HG02884 (cell line): ENCODE results near the gene CYB561D2.
A peak's percentile ranks its signal among the peaks of the same experiment; 100 is the strongest.
"Not testable (repeated sequence)": the region's sequence is repeated elsewhere in the genome, so short reads cannot be mapped to it uniquely, and the experiment has no call there.

ENCODE experiments used
- ATAC-seq: cut with Tn5 transposase; IDR thresholded peaks from one replicate; pipeline ENCODE4 v1.9.1; 2021; ENCODE audit warnings: mild to moderate bottlenecking, moderate library complexity; ENCODE audit not compliant: unreplicated experiment

The CYB561D2 gene, protein sequence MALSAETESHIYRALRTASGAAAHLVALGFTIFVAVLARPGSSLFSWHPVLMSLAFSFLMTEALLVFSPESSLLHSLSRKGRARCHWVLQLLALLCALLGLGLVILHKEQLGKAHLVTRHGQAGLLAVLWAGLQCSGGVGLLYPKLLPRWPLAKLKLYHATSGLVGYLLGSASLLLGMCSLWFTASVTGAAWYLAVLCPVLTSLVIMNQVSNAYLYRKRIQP

DNA sequence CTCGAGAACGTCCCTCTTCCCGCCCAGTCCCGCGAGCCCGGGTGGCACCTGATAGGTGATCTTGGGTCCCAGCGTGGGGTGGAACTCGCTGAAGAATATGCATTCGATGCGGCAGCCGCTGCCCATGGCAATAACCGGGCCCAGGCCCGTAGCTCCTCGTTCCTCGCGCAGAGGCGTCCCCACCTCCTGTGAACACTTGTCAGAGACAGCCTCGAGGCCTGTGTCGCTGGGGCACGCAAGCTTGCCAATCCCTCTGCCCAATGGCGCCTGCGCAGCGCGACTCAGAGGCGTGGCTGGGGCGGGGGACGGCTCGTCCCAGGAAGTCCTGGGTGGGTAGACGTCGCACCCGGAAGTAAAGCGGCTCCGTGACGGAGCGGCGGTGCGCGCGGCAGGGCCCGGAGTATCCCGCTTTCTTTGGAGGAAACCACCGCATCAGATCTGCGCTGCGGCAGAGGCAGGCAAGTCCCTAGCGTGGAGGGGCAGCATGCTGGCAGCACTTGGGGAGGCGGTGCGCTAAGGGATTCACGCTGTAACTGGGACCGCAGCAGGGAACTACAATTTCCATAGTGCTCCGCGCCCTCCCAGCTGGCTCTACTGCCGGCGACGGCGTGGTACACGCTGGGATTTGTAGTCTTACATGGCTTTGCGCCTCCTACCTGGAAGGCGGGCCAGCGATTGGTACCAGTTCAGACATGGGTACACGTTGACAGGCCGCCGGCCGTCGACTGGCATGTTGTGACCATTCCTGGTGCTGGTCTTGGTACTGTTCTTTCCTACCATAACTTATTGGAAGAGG, at the start of gene CYB561D2, which contains the start of gene NPRL2:
CYB561D2 (plus strand) TSS at position 336 of the 796 bp plus-strand sequence. CDS start 572 bp downstream, outside the sequence.
NPRL2 (minus strand) TSS at position 249 of the 796 bp plus-strand sequence; CDS start at position 126, 123 bp downstream.
- ATAC-seq, result peak; percentile 82

DNA sequence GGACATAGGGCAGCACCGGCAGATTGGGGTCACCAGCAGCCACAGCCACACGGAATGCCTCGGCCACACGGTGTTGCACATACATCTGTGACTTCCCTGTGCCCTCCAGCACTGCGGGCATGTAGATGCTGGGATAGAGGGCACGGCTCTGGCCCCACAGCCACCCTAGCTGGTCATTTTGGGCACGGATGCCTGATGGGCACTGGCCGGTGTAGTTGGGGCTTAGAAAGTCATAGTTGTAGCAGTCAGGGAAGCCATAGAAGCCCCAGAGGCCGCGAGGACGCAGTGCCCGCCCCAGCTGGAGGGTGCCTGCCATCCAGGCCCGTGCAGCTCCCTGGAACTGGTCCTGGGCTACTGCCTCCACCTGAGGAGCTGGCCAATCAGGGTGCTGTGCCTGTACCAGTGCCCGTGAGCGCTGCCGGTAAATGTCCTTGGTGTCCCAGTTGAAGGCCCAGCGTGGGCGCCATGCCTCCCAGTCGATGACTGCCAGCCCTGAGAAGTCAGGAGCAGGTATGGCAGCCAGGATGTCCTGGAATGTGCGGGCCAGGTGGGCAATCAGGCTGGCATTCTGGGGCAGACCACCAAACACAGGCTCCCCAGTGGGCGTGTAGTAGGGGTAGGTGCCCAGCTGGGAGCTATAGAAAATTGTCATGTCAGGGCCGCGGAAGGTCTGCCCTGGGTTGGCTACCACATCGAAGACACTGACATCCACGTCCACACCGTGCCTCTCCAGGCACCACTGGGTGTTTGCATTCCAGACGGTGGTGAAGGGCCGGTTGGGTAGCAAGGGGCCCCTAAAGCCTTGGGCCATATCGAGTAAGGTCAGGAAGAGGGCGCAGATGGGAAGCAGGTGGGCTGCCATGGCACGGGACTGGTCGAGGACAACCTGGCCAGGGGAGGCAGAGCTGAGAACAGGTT, 48.3 kb upstream of the CYB561D2 start:
- no peak for ATAC-seq

DNA sequence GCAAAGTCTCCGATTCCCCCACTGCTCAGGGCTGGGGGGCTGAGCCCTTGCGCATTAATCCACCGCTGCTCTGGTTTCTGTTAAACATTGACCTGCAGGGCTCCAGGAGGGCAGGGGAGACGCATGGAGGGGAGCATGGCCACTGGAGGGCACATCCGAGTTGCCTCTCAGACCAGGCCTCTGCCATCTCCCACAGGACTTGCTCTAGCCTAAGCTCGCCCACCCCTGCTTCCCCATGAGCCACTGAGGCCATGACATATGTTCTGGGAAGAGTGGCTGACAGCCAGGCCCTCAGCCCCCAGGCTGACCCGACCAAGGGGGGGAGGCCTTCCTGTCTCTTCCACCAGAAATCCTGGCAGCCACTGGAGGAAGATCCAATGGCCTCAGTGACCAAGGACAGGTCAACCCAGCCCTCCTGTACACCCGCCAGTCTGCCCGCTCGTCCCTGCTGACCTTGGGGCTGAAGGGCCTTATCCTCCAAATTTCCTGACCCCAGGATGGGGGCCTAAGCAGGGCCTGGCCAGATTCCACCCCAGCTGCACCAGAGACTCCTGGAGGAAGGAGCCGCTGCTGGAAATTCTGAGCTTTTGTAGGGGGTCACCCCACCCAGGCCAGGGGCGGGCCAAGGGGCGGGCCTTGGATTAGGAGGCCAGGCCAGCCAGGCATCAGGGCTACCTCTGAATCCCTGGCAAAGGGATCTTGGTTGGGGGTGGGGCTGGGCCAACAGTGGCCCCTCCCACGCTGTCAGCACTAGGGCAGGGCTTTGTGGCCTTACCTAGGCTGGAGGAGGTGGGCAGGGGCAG, 47.4 kb upstream of the CYB561D2 start, which contains the start of gene HYAL1:
HYAL1 (minus strand) TSS at position 562 of the 803 bp plus-strand sequence. CDS start 618 bp downstream, outside the sequence.
- no peak for ATAC-seq

DNA sequence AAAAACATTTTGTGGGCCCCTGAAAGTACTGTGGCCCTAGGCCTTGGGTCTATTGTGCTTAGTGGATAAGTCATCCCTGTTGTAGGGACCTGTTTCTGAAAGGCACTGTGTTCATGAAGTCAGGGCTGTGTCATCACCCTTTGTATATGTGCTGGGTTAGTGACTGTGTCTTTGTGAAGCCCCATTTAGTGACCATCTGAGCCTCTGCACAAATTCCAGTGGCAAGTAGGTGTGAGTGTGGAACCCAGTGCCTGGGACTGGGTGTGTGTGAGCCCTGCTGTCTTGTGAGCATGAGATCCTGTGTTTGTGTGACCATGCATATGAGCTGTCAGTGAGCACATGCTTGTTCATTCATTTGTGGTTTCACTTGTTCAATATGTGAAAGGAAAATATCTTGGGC, 46.1 kb upstream of the CYB561D2 start:
- ATAC-seq, result no peak

DNA sequence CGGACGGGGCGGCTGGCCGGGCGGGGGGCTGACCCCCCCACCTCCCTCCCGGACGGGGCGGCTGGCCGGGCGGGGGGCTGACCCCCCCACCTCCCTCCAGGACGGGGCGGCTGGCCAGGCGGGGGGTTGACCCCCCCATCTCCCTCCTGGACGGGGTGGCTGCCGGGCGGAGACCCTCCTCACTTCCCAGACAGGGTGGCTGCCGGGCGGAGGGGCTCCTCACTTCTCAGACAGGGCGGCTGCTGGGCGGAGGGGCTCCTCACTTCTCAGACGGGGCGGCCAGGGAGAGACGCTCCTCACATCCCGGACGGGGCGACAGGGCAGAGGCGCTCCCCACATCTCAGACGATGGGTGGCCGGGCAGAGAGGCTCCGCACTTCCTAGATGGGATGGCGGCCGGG, 38.6 kb upstream of the CYB561D2 start:
- ATAC-seq, result not testable (repeated sequence)

DNA sequence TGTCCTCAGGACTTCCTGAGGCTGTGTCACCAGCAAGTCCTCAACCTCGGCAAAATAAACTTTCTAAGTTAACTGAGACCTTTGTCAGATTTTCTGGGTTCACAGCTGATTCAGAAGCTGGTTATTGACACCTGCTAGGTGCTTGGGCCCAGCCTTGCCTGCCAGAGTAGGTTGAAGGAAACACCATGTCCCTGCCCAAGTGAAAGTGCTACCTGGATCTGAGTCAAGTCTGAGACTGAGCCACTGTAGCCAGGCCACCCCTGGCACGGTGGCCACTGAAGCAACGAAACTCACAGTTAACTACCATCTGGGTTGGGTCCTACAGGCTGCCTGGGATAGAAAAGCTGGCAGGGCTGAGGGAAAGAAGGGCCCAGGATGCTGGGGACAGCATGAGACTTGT, 36.3 kb upstream of the CYB561D2 start:
- no peak for ATAC-seq

DNA sequence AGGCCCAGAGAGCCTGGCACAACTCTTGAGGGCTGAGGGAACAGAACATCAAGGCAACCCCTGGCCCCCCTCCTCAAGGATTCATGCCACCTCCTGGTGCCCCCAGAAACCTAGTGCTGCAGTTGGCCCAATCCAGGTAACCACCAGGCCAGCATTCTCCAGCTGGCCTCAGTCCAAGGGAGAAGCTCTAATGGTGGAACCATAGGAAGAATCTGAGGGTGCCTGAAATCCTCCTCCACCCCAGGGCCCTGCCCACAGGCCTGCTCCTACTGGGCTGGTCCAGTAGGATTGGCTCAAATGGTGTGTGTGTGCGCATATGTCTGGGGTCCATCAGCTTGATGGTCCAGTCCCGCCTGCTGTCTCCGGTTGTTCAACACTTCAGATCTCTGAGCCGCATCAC, 35.8 kb upstream of the CYB561D2 start:
- no peak for ATAC-seq

DNA sequence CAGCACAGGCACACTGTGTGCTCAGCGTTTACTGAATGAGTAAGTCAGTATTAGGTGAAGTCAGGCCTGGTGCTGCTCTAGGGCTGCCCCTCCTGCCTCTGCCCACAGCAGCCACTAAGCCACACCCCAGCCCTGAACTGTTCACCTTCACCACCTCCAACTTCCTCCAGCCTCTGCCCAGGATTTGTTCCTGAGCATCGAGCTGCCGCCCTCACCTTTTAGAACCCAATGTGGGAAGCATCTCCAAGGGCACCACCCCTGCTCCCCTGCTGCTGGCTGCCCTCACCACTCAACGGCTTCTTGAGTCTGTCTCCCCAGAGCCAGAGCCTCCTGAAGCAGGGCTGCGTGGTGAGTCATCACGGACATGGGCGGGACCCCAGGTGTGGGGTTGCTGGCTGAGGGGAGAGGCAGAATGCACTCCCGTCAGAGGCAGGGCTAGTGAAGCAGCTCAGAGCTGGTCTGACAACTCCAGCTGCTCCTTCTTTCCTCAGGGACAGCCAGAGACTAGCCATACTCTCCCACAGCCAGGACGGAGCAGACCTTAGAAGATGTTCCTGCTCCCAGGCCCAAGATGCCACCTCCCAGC, 33.9 kb upstream of the CYB561D2 start:
- no peak for ATAC-seq

DNA sequence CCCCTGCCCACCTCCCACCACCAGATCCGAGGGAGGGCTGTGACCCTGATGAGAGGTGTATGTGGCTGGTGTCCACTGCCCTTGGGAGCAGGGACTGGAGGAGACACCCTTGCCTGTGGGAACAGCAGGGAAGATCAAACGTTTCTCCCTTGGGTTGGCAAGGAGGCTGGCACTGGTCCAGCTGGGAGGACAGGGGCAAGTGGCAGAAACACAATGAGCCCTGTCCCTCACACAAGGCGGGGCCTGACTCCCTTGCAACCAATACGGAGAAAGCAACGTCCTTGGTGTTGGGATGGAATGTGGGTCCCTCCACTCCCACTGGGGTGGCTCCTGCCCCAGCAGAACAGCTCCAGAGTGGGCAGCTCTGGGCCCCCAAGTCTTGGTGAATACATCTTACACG, 33.4 kb upstream of the CYB561D2 start:
- ATAC-seq, result no peak

DNA sequence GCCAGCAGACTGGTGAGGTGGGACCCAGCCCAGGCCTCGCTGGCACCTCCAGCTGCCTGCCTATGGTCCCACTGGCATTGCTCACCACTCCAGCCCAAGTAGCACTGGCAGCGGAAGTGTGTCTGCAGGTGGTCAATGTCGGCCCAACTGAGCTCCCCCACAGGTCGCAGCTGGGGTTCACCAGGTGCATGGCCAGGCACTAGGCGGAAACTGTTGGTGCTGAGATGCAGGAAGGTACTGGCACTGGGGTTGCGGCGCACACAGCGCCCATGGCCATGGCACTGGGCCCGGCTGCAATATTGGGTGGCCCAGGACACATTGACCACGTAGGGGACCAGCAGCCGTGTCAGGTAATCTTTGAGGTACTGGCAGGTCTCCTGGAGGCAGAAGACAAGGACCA, 32.5 kb upstream of the CYB561D2 start:
- ATAC-seq, result no peak

DNA sequence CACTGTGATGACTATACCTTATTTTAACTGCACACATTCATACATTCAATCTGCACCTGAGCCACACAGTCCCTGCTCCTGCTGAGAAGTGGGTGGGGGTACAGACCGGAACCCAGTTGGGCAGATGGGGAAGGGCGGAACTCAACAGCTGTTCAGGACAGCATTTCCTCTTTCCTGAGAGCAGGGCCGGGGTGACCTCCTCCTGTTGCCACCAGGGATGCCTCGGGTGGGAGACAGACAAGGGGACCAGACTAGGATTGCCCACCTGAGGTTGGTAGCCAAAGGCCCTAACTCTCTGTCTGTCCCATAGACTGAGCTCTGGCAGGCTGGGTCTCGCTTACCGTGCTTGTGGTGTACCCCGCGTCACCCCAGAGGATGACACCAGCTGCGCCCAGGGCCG, 32.0 kb upstream of the CYB561D2 start:
- no peak for ATAC-seq

DNA sequence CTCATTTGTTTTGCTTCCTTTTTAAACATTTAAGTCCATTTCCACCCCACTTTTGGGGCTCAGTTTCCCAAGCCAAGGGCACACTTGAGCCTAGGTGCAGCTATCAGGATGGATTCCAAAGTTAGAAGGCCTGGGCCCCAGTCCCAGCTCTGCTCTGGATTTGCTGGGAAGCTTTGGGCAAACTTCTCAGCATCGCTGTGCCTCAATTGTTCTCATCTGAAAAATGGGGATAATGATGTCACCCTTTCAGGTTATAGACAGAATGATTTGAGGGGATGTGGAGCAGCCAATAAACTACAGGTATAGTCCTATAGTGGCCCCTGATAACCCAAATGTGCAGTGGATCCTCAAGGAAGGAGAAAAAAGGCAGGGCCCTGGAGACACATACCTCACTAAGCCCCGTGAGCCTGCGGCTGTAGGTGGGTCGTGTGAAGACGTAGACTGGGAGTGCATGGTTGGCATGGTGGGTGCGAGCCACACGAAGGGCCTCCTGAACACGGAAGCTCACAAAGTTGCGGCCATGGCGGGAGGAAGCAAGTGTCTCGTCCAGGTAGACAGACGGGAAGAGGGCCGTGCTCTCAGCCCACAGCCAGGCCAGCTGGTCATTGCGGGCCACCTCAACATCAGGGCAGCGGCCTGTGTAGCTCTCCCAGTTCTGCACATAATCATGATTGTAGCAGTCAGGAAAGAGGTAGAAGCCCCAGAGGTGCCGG, 31.3 kb upstream of the CYB561D2 start:
- no peak for ATAC-seq

DNA sequence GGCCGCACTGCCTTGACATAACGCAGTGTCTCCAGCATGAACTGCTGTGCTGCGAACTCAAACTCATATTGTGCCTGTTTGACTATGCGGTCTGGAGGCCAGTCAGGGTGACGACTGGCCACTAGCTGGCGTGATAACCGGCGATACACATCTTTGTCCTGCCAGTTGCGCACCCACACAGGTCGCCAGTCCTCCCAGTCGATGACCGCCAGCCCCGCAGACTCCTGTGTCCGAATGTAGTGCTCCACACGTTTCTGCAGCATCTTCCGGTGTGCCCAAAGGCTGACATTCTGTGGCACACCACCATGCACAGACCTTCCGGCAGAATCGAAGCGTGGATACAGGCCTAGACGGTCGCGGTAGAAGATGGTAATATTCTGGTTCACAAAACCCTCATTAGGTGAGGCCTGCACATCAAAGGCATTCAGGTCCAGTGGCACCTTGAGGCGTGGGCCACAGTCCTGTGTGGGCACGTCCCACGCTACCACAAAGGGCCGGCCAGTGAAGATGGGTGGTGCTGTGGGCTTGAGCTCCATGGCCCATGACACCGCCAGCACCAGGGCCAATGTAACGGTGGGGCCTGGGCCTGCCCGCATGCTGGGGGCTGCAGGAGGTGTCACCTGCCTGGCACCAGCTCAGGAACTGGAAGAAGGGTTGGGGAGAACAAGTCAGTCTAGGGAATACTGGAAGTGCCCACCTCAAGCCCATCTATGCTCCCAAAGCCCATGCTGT, 30.6 kb upstream of the CYB561D2 start:
- ATAC-seq, result no peak

DNA sequence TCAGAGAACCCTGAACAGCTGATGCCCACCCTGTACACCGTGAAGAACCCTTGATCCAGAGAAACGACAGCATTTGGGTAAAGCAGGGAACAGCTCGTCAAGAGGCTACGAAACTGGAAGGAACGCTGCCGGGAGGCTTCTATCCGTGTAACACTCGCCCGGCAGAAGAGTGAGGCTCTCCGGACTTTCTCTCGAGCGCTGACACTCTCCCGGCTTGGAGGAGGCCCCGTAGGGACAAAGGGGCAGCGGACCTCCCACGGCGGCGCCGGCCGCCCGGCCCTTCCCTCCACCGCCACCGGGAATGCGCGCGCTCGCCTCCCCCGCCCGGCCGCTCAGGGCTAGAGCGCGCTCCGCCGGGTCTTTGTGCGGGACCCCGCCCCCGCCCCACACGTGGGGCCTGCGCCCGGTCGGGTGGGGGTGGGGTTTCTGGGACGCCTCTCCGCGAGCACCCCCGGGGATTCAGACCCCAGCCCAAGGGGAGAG, 29.8 kb upstream of the CYB561D2 start:
- ATAC-seq, result peak; percentile 39

DNA sequence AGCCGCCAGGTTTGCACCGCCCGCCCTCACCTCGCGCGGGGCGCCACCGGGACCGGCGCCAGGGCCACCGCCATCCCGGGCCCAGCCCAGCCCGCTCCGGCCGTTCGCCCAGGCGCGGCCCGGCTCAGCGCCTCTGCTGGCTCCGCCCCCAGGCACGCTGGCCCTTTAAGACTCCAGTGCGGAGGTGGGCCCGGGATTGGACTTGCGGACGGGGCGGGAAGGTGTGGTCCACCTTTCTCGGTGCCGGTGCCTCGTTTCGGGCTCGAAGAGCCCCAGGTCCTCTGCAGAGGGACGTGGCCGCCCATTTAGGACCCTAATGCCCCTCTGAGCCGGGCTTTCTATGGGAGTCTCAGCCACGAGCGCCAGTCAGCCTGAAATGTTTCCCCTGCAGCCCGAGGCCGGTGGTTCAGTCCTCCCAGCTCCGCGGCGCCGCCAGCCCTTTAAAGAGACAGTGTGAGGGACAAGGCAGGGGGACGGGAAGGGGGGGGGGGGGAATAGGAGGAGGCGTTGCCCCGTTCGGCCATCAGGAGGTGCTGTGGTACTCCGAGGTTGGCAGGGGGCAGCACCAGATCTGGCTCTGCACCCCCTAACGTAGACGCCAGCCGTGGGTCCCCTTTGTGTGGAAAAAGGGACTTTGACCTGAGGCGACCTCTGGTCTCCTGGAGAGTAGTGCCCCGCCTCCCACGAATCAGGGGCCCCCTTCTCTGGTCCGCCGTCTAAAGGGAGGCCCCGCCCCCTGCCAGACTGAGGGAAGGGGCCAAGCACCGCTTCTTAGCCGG, 29.1 kb upstream of the CYB561D2 start:
- ATAC-seq, result peak; percentile 76

DNA sequence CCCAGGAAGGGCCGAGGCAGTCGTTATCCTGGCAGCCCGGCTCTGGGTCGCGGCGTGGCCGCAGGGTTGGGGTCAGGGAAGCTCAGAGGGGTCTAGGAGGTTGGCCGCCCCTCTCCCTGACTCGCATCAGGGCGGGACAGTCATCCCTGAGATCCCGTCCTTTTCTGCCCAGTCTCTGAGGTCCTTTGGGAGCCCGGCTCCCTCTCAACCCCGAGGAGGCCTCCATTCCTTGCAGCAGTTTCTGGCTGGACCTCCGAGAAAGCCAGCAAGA, 28.6 kb upstream of the CYB561D2 start:
- ATAC-seq, result no peak

DNA sequence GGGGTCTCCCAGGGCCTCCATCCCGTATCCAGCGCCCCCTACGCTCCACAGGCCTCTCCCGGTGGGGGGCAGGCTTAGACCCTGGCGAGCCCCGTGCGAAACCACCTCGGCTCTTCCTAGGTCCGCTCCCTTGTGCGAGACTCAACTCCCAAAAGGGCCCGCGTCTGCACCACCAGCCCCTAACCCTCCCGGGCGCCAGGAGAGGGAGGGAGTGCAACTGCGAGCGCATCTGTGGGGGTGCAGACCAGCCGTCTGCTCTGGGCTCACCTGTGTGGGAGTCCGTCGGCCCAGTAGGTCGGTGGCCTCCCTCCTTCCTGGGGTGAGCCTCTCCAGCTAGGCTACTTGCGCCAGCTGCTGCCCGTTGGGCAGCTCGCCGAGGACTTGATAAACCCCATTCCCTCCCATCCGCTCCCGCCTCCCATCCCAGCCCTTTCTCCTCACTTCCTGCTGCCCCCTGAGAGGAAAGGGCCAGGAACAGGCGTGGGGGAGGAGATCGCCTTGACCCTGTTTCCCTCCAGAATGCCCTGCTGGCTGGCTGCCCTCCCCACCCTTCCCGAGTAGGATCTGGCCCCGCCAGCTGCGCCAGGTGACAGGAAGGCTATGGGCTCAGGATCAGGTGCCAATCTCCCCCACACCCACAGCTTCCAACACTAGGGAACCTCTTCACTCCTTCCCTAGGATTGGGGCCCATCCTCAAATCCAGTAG, 28.1 kb upstream of the CYB561D2 start, which contains the start of gene HYAL2:
HYAL2 (minus strand) TSS at position 360 of the 706 bp plus-strand sequence. CDS start 2,256 bp downstream, outside the sequence.
- ATAC-seq, result no peak
